Activated CD4-positive, alpha-beta T cell treated with anti-CD3 and anti-CD28 coated beads, Interleukin-2, amount 50 U/mL, for 1 hour (primary cell): ENCODE results near the gene IHH.
A peak's percentile ranks its signal among the peaks of the same experiment; 100 is the strongest.

ENCODE experiments used
- DNase-seq: peaks from one replicate; pipeline ENCODE4 v3.0.0-alpha.2; 2020

Gene IHH

DNA sequence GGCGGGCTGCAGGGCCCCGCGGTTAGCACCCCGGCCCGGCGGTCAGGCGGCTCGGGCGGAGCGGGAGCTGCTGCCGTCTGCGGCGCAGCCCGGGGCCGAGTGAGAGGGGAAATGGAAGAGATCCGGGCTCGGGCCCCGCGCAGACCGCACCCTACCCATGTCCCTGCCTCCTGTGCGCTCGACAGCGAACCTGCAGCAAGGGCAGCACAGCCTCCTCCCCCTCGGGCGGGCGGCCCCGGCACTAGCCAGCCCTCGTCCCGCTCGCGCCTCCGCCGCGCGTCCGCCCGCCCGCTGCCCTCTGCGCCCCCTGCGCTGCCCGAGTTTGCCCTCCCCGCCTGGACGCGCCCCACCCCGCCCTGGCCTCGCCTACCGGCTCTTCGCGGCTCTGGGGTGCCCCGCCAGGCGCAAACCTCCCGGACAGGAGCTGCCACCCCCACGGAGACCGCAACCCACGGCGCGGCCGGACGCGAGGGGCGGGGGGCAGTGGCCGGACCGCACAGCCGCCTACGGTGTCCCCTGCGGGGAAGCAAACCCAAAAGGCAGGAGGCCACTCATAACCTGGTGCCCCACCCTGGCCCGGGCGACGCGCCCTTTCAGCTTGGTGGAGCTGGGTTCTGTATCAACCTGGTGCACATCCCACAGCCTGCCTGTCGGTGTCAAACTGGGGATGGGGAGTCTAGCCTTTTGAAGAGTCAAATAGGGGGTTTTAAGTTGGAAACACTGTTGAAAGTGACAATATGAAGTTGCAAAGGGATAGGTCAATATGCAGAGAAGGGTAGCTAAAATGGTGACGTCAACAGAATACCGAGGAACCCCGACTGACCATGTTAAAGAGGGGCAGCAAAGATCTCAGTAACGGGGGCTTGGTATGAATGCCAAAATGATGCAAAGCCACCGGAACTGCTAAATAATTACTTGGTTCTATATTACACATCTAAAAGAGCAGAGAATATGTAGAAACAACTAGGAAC lies at the start of gene IHH:
Gene IHH (minus strand): TSS at position 101 of the 971 bp plus-strand sequence. CDS start 454 bp downstream, outside the sequence.
- no peak for DNase-seq

DNA sequence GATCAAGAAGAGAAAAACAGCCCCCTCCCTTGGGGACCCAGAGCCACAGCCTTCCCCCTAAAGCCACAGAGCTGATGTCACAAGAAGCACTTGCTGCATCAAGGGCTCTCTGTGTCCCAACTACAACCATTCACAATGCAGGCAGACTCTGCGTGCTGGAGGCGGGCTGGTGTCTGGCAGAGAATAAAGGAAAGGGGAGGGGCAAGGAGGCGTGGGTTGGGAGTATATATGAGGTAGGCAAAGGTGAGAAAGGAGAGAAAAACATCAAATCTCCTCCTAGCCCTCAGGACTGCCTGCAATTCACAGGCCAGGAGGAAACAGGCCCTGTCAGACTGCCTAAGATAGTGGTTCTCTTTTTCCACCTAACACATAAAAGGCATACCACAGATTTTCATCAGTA lies 48.8 kb upstream of the IHH start:
- DNase-seq: peak; percentile 33

DNA sequence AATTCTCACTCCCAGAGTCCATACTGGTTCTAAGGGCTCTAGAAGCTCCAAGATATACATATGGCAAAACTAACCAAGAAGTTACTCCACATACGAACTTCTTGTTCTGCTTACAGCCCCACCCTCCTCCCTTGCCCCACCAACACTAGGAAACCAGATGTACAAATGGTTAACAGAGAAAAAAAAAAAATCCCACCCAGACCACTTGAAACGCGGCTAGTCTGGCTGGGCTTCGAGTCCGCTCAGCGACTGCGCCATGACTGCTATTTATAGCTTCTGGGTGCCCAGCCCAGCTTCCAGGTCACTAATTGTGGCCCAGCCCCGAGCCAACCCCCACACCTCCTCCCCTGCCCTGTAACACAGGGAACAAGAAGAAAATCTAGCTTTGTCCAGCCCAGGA lies 47.0 kb upstream of the IHH start:
- DNase-seq: no peak

DNA sequence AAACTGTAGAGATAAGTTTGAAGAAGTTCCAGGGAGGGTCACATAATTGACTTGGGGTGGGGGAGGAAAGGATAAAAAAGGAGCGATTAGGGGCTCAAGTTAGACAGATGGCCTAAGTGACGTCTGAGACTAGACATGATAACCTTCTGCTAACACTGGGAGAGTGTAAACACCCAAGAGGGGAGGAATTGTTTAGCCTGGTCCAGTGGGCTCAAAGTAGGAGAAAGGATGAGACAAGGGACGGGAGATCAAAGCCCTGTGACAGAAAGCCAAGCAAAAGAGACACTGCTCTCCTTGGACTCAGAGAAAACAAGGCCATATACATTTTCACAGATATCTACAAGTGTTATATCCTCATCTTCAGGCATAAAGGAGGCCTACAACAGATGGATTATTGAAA lies 45.5 kb upstream of the IHH start:
- DNase-seq: no peak

DNA sequence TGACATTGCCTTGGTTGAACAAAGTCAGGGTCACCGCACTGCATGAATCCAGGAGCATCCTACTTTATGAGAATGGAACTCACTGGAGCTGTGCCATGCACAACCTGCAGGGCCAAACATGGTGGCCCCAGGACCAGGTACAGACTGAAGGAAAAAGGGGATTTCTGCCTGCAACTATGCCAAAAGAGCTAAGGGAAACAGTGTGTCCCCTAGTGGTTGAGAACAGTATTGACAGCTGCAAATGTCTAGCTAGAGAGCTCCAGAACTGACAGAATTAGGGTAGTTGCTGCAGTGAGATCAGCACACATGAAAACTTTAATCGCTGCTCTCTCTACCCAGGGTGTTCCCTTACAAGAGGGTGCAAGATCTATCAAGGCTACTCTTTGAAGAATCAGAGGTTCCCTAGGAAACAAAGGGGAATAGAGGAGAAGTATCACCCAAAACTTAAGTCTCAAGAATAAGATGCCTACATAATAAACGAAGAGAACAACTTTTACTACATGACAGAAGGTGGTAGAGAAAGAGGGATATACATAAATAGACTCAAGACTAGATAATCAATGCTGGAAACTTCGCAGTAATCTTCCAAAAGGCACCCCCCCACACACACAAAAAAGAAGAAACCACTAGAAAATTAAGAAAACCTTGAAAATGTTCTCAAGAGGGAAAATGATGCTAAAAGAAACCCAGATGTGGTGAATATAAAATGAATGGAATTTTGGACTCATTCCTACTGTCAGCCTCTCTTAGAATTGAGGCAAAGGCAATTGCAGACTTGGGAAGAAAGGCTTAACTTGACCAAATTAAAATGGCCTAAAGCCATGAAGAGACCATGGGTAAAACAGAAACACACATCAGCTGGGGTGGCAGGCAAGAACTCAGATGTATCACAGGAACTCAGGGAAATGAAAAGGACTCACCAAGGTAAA lies 43.6 kb upstream of the IHH start:
- DNase-seq: no peak

DNA sequence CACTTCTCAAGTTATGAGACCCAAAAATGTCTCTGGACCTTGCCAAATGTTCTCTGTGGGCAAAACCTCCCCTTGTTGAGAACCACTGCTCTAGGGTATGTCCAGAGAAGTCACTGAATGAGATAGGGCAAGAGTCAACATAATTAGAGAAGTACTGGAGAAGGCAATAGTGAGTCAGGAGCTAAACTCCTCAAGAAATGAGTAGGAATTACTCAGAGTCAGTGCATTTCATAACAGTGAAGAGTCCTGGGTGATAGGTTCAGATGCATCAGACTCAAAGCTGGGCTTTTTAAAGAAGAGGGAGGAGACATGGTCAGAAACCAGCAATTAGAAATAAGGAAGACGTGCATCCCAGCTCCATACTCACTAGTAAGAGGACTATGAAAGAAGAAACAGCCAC lies 38.6 kb upstream of the IHH start:
- no peak for DNase-seq

DNA sequence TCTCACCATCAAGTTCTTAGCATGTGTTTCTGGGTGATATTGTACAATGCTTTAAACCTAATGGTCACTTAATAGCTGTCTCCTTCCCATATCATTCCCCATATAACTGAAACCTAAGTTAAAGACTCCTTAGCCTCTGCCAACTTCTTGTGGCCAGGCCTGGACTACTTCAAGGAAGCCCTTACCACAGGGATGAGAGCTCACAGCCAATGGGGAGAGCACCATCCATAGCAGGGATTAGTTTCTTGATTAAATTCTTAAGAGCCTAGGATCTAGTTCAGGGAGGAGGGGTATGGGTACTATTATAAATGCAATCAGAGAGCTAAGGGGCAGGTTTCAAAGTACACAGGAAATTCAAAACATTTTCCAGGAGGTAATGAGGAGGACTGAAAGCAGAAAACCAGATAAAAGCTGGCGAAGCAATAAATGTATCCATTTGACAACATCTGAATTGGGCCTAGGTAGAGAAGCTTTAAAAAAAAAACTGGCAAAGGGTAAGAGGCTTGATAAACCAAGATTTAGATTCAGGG lies 34.8 kb upstream of the IHH start:
- no peak for DNase-seq

DNA sequence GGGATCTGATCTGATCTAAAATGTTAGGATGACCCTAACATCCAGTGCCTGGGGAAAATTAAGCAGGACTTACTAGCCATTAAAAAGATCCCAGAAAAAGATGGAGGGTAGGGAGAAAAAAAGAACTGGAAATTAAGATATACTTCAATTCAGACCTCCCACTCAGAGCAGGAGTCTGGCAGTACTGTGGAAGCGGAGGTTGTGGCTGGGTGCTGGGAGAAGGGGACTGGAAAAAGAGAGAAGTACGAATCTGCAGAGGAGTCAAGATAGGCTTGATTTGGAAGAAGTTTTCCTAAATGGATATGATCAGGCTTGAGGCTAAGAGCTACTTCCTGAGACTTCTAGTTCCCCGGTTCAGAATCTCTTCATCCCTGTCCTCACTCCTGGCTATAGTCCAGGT lies 33.5 kb upstream of the IHH start:
- DNase-seq: no peak

DNA sequence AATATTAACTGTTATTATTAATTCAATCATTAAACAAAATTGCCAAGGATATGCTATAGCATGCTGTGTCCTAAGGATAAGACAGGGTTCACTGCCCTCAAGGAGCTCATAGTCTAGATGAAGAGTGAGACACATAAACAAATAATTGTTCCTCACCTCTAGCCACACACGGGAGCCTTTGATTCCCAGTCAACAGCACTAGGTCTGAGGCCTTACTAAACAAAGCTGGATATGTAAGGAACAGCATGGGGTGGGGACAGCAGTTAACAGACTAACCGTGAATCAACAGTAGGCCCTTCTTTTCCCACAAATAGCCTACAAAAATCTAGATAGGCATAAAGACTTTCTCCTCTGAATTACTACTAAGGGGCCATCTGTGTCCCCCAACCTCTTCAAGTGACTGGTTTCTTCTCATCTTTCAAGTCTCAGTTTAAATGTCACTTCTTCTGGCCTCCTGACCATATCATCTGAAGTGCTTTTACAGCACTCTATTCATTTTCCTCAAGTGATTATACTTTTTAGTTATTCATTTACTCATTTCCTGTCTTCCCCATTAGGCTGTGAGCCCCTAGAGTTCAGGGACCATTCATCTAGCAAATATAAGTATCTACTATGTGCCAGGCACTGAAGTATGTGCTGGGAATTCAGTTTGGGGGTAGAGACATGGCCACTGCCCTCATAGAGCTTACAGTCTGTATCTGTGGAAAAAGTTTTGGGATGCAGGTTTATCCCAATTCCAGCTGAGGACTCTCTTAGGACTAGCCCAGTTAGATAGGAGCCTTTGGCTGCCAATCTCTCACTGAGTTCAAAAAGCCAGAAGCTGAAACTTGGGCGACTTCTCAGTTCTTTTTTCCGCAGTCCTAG lies 29.9 kb upstream of the IHH start:
- no peak for DNase-seq

DNA sequence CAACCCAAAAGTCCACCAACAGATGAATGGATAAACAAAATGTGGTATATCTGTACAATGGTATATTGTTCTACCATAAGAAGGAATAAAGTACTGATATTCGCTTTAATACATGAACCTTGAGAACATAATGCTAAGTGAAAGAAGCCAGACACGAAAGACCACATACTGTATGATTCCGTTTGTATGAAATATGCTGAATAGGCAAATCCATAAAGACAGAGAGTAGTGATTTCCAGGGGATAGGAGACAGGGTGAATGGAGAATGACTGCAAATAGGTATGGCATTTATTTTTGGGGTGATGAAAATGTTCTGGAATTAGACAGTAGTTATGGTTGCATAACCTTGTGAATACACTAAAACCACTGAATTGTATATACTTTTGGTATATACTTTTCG lies 28.6 kb upstream of the IHH start:
- DNase-seq: no peak

DNA sequence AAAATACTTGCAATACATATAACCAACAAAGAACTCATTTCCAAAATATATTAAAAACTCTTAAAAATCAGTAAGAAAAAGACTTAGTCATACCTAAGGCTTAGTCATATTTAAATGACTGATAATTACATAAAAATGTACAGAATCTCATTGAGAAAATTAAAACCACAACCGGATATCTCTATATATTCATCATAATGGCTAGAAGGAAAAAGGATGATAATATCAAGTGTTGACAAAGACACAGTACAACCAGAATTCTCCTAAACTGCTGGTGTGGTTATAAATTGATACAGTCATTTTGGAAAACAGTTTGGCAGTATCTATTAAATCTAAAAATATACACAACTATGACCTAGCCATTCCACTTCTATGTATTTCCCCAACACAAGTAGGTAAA lies 27.1 kb upstream of the IHH start:
- no peak for DNase-seq

DNA sequence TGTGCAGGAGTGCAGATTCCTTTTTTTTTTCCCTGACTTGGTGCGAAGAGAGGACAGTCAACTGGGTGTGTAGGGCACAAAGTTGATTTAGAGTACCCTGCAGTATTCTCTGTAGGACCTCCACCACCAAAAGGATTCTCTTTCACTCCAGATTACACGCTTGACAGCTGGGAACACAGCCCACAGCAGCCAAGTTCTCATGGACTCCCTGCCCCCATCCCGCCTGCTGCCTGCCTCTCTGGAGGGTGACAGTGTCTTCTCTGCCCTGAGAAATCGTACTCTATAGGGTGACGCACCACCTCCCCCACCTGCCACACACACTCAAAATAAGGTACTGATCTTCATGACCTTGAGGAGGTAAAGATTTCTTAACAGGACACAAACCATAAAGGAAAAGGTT lies 26.6 kb upstream of the IHH start:
- DNase-seq: no peak

DNA sequence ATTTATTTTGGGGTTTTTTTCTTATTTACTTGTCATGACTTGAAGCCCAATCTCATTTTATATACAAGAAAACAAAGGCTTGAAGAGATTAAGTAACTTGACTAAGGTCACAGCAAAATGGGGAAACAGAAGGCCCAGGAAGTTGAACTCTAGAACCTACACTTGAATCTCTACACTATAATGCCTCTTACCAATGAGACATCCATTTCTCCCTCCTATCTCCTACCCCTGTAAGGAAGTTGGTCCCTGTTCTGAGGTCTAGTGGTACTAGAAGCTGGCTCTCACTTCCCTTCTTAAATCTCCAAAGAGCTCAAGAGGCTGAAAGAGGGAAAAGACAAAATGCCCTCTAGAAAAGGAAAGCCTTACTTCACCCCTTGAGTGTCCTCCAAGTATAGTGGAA lies 25.5 kb upstream of the IHH start:
- DNase-seq: no peak

DNA sequence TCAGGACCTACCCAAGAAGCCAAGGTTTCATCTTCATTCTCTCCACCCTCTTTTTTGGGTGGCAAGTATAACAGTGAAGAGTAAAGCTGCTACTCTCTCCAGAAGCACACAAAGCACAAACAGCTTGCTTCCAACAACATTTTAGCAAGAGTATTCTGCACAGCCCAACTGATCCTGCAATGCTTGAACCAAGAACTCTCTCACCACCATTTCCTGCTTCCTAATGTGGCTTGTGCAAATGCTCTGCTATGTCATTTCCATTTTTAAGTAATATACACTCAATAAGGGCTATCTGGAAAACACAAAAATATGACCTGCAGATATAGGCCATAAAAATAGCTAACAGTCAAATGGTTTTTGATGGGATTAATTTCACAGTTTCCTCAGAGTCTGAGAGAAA lies 24.1 kb upstream of the IHH start:
- no peak for DNase-seq

DNA sequence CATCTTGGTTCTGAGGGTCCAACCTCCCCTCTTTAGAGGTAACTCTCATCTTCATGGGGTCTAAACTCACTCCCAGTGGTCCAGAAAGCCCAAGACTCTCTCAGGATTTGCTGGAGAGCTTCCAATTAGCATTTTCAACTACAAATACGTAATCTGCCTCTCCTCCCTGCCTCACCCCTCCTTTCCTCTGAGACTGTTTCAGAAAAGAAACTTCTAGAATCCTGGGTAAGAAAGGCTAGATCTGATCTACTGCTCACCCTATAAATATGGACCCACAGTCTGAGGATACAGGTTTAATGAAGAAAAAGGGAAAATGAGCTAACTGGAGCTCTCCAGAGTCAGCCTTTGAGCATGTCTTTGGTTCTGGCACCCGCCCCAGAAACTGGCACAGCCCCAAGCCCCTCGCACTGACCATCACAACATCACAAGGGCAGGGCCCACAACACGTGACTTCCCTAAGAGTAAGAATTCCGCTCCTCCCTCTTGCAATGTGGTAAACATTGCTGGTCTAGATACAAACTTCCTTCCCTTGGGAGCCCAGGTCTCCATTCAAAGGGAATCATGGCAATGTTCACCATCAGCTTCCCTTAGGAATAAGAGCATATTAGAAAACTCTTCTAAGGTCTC lies 21.7 kb upstream of the IHH start:
- DNase-seq: no peak

DNA sequence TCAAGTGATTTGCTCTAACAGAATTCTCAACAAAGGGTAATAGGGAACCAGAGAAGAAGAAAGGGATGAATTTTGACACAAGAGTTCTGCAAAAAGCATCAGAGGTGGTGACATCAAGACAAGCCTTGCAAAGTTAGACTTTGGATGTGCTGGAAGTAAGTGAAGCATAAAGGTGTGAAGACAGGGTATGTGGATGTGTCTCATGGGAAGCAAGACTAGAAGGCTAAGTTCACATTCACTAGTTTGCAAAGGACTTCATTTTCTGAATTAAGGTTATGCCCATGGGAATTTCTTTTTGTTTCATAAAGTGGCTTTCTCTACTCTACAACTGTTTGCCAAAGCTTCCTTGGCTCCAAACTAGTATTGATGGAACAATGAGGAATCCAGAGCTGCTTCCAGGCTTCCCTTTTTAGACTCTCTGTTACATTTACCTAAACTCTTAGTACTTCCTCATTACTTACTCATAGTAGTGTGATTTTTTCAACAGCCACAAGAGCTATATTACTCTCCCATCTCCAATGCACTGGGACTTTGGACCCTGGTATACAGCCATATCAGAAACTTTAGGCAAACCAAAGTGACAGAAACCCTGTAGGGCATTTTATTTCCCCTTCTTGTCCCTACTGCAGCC lies 21.1 kb upstream of the IHH start:
- DNase-seq: no peak

DNA sequence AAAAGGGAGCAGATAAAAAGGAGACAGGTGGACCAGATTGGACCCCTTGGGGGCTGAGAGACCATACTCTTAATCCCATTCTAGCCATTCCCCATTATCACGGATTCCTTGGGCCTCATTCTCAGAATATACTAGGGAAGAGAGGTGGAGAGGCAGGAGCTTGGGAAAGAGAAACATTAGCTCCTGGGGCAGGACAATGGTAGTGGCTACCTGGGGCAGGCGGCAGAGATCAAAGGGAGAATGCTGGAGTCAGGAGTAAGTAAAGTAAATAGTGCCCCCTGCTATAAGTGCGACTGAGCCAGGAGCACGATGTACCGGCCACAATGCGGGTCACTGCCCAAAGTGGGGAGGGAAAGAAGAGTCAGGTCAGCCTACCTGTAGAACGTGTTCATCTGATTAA lies 20.4 kb upstream of the IHH start:
- DNase-seq: no peak

DNA sequence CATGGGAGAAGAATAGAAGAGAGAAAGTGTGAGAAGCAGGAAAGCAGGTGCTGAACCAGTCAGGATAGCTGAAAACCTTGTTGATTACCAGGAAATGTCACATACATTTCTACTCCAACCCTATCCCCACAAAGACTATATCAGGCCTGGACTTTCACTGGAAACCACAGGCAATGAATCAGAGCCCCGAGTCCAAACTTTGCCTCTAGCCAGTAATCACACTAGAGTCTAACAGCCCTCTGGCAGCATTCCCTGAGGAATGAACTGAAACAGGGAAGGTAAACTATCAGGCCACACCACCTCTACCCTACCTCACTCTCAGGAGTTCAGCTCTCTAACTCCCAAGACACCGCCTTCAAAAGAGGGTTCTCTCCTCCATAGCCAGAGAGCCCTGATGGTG lies 18.7 kb upstream of the IHH start:
- DNase-seq: no peak

DNA sequence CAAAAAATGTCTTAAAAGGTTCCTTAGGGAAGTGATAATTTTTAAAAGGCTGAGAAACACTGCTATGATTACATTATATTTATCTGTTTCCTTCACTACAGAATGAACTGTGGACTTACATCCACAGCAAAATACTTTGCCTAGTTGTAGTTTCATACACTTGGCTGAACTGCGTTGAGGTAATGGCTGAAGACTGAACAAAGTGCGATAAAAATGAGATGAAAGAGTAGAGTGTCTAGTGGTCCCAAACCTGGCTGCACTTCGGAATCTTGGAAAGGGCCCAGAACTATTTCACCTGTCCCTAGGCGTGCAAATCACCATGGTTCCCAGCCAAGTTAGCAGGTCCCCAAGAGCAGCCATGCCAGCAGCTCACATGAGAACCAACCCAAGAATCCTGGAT lies 18.2 kb upstream of the IHH start:
- DNase-seq: no peak

DNA sequence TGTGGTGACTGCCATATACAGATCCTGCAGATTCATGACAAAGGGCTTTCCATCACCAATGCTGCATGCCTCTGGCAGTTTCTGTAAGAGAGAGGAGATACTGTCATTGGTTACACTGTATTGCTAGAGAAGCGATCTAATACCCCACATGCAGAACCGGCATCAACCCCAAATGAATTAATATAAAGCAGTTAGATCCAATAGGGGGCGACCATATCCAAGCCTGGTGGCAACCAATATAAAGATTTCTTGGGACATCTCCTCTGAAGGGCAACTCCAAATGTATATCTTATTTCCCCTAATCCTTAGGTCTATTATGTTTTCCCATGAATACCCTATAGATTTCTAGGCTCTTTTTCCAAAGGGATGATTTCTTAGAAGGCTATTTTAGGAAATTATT lies 17.4 kb upstream of the IHH start:
- no peak for DNase-seq

DNA sequence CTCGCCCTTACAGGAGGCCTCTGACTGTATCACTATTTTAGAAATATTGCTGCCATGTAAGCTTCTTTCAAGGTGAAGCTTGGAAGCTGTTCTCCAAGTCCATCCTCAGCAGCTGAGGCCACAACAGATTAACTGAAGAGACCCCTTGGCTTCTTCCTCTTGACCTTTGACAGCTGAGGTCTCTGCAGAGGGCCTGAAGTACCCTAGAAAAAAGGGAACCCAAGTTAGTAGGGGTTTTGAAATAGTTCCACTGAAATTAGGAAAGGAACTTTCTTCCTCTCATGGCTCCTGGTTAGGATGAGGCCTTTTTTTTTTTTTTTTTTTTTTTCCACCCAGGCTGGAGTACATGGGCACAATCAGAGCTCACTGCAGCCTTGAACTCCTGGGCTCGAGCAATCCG lies 15.5 kb upstream of the IHH start:
- DNase-seq: no peak
